T-helper 1 cell treated with Interleukin-12 subunit alpha and Interleukin-12 subunit beta and Interleukin-4 antibody, amounts not matched to agents 30 ng/mL and 1 ng/mL, for 36 hours (primary cell): Measurements from ENCODE around the gene CGREF1. TPM values are rescaled to one million over a fixed set of nuclear protein-coding genes. Genes with fewer than 3 reads are reported as not detected.
"Not testable (repeated sequence)": the region's sequence is repeated elsewhere in the genome, so short reads cannot be mapped to it uniquely, and the experiment has no call there.

Source experiments
- intact Hi-C: fragments of 100-400 bp; cut with micrococcal nuclease; formaldehyde crosslinking; loops from one replicate; pipeline ENCODE4 v1.15.1; 2024
- total RNA-seq: library from RNA; stranded (reverse); gene quantifications from 2 replicates; pipeline ENCODE4 v1.2.3, GENCODE V29; 2022

CGREF1 gene
- total RNA-seq, 1 donor from 2014 or later, result 3.5 TPM

- intact Hi-C loops, result loop anchor here (2.0 to 10.0 kb wide), 4 partner anchors 292 to 1795 kb away; partner anchors contain the start of genes CENPA, IFT172, SLC4A1AP and SUPT7L
Observed at GRCh38 chr2:27079233-27080139, 39.4 kb downstream of the CGREF1 start.

DNA sequence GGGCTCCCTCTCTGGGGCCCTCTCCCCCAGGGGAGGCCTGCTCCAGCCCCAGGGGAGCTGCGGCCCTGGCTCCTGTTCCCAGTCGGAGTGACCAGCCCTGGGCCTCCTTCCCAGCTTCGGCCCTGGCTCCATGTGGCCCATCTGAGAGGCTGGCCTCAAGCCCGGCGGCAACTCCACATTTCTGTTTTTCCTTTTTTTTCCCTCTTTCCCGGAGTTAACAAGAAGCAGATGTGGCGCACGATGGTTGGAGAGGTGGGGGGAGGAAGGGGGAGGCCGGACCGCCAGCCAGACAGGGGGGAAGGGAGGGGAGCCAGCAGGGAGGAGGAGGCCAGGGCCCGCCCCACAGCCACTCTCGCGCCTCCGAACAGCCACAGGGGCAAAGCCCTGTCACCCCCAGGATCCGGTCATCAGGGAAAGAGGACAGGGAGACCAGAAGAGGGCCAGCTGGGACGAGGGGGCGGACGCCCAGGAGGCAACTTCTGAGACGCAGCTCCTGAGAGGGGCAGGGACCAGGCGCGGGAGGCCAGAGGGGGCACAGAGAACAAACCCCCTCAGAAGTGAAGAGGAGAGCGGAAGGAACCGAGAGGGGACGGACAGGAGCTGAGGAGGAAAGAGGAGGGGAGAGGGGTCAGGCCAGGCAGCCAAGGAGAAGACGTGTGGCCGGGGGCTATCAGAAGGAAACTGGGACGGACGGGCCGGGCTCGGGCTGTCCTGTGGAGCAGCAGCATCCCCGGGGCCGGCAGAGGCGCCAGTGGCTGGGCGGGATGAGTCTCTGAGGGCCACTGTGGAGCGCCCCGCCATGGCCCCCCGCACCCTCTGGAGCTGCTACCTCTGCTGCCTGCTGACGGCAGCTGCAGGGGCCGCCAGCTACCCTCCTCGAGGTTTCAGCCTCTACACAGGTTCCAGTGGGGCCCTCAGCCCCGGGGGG, 40.4 kb downstream of the CGREF1 start, which contains the start of gene EMILIN1:
TSS of gene EMILIN1 (plus strand) at position 349 of the 928 bp plus-strand sequence. CDS start at position 800, 451 bp downstream.
- intact Hi-C loops, result no loop called here

GRCh38 chr2:27077231-27077630, 41.7 kb downstream of the CGREF1 start:
- intact Hi-C loops, result no loop called here

GRCh38 chr2:27076323-27076722, 42.6 kb downstream of the CGREF1 start:
- intact Hi-C loops, result no loop called here

DNA sequence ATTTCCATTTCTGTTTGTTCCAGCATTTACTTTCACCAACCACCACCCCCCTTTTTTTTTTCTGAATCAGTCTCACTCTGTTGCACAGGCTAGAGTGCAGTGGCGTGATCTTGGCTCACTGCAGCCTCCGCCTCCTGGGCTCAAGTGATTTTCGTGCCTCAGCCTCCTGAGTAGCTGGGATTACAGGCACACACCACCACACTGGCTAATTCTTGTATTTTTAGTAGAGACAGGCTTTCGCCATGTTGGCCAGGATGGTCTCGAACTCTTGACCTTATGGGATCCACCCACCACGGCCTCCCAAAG, 43.4 kb downstream of the CGREF1 start:
- intact Hi-C loops, result not testable (repeated sequence)

GRCh38 chr2:27074738-27075565, 44.0 kb downstream of the CGREF1 start:
- intact Hi-C loops, result loop anchor here (5.0 kb wide), 3 partner anchors 552 to 1817 kb away; partner anchors contain the start of genes ADGRF3, CCDC121, GPN1 and SELENOI

DNA sequence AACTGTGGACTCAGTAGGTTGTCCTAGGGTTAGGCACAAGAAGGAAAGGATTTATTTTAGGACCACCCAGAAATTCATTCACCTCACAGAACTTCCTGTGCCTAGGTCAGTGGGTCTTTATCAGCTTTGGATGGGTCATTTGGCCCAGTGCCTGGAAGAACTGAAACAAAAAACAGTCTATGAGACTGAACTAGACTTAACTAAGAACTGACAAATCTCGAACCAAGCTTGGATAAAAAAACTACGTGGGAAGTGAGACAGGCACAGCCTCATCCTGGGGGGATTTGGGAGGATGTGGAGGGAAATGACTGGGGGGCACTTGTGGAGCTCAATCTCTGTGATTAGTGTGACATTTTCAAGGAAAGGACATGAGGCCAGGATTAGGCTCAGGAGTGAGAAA, 45.1 kb downstream of the CGREF1 start:
- intact Hi-C loops, result loop anchor here (5.0 kb wide), 3 partner anchors 554 to 1819 kb away; partner anchors contain the start of genes ADGRF3, CCDC121, GPN1 and SELENOI

DNA sequence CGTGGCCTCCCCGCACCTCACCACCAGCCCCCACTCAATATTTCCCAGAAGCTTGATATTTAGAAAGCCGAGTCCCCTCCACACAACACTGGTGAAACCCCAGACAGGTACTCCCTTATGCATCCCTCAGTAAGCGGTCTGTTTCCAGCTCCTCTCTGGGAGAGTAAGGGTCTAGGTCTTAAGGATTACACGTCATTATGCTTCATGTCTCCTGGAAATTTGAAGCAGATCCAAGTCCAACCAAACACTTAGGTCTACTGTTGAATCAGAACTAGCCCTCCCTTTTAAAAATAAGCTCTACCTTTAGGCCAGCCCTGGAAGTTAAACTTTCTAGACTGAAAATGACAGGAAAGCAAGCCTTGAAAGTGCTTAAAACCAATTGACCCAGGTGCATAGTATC, 46.0 kb downstream of the CGREF1 start:
- intact Hi-C loops, result loop anchor here (5.0 kb wide), 3 partner anchors 554 to 1819 kb away; partner anchors contain the start of genes ADGRF3, CCDC121, GPN1 and SELENOI

DNA sequence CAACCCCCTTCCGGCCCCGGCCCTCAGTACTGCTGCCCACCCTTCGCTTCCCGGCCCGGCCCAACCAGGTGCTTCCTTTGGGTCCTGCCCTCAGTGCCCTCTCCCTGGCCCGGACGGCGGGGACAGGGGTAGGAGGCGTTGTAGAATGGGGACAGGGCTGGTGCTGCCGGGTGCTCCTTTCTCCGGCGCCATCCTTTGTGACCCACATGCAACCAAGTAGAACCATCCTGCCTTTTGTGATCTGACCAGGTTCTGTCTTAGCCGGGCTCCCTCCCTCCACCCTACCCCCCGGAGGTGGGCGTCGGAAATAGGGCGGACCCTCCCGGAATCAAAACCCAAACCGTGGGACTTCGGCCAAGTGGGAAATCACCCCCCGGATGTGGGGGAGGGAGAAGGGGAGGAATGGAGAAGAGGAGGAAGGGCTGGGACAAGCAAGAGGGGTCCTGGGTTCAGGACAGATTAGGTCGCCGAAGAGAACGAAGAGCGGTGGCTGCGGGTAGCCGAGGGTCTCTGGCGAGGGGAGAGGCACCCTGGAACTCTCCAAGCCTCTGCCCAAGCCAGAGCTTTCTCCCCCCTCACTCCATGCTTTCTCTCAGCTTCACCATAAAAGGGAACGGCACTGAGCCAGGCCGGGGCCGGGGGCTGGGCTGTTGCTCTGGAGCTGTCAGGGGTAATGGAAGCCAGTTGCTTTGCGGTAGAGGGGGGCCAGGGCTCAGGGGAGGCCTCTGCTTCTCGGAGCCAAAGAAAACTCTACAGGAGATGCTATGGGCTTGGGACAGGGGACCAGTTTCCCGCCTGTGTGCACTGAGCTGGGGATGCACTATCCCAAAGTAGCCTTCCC, 46.7 kb downstream of the CGREF1 start:
- intact Hi-C loops, result loop anchor here (1.0 to 5.0 kb wide), 8 partner anchors 9 to 1820 kb away; partner anchors contain the start of genes ADGRF3, CCDC121, GPN1 and KHK

GRCh38 chr2:27071277-27071989, 47.5 kb downstream of the CGREF1 start, which contains the start of gene OST4:
Gene OST4 (minus strand): TSS chr2:27071654.
- intact Hi-C loops, result loop anchor here (1.0 to 5.0 kb wide), 8 partner anchors 10 to 1821 kb away; partner anchors contain the start of genes ADGRF3, CCDC121, GPN1 and KHK

DNA sequence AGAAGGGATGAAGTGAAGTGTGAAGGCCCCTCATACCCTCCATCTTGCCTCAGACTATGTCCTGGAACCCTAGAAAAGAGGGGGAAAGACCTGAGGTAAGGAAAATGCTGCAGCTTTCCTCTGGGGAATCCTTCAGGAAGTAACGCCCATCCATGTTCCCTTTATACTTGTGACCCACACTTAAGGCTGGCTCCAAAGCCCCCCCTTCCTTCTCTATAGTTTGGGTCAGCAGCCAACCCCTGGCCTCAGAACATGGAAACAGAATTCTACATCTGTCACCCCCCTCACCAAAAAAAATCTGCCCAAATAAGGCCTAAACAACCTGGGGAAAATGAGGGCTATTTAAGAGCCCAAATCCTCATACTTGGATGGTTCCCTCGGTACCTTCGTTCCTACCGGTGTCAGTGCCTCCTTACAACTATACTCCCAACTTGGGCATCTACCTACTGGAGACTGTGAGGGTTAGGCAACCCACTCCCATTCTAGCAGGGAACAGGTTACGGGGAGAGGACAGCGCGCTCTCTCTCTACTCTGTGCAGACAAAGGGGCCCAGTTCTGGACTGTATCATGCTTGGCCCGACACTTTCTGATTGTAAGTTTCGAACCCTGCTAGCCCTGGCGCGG, 48.2 kb downstream of the CGREF1 start:
- intact Hi-C loops, result loop anchor here (1.0 to 5.0 kb wide), 8 partner anchors 11 to 1822 kb away; partner anchors contain the start of genes ADGRF3, CCDC121, GPN1 and KHK

DNA sequence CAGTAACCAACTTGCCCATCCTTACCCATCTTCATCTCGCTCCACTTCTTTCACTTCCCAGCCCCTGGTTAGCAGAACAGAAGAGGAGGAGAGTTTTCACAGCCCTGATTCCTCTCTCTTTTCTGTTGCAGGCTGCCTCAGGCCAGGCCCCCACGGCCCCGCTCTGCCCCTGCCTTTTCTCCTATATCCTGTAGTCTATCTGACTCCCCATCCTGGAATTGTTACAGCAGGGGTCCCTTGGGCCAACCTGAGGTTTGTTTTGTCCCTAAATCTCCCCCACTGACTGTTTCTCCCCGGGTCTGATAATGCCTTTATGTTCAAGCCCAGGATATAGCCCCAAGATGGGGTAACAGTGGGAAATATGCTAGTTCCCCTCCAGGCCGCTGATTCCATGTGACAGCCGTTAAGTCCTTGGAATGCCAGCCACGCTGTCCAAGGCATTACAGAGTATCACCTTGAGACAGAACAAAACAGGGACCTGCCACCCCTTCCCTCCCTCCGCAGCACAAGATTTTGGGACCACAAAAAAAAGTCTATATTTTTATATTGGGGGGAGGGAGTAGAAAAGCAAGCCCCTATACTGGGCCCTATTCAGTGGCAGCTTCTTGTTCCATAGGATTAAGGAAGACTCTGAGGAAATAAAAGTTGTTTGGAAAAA, 48.8 kb downstream of the CGREF1 start:
- intact Hi-C loops, result loop anchor here (5.0 kb wide), 3 partner anchors 557 to 1822 kb away; partner anchors contain the start of genes ADGRF3, CCDC121, GPN1 and SELENOI

GRCh38 chr2:27069436-27069835, 49.5 kb downstream of the CGREF1 start:
- intact Hi-C loops, result no loop called here

DNA sequence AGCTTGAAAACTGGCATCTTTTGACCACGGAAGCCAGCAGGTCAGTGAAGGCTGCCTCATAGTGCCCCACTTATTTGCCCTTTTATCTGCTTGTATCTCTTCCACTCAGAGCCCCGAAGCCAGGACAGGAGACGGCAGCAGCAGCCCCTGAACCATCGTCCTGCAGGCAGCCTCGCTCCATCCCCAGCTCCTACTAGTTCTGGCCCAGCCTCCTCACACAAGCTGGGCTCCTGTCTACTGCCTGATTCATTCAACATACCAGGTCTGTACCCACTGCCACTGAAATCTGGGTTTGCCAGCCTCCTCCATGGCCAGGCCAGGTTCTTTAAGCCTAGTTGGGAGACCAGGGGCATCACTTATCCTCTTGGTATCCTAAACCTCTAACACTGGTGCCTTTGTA, 51.5 kb downstream of the CGREF1 start:
- intact Hi-C loops, result no loop called here

DNA sequence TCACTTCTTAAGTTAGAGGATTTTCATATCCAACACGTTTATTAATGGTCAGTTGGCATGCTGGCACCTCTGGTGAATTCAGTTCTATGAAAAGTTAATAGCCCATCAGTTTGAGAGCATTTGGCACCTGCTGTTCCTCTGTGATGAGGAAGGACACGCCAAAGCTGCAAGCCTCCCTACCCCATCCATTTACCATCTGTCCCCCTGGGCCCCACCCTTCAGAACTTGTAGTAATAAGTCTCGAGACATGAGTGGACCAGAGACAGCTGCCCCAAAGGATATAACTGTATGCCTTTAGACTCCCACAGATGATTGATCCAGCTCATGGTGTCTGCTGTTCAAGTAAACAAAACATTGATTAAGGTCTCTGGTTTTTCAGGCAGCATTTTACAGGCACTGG, 53.8 kb downstream of the CGREF1 start:
- intact Hi-C loops, result no loop called here

GRCh38 chr2:27060323-27060722, 58.6 kb downstream of the CGREF1 start:
- intact Hi-C loops, result no loop called here

GRCh38 chr2:27059141-27059820, 59.6 kb downstream of the CGREF1 start:
- intact Hi-C loops, result loop anchor here (10.0 kb wide), 1 partner anchor 814 kb away; the partner anchor contains the start of genes HADHA and HADHB
